Panc1 (cell line): ENCODE data around the gene SERPINA12.

Experiments used
- POLR2AphosphoS5 ChIP-seq: IDR thresholded peaks from 2 replicates; pipeline ENCODE4 v1.6.1; 2012; ENCODE audit warnings: mild to moderate bottlenecking, low read depth, low read length, moderate library complexity
- TCF7L2 ChIP-seq: IDR thresholded peaks from 2 replicates; pipeline ENCODE4 v1.6.1; 2011; ENCODE audit warnings: mild to moderate bottlenecking, low read depth, low read length, inconsistent platforms
- TF ChIP-seq, protein P1 (sequence below): fragments of 450-650 bp; IDR thresholded peaks from 2 replicates; pipeline ENCODE4 v1.5.1; 2017; ENCODE audit warnings: mild to moderate bottlenecking
- TF ChIP-seq, protein P2 (sequence below), 2 experiments: IDR thresholded peaks; 2 replicates each; pipeline ENCODE4 v1.6.1; 2011 to 2012; ENCODE audit warnings: low read depth in 2 of 2, control low read depth in 1 of 2, low read length in 1 of 2, mild to moderate bottlenecking in 1 of 2, moderate library complexity in 1 of 2; ENCODE audit not compliant: insufficient read depth in 1 of 2

DNA sequence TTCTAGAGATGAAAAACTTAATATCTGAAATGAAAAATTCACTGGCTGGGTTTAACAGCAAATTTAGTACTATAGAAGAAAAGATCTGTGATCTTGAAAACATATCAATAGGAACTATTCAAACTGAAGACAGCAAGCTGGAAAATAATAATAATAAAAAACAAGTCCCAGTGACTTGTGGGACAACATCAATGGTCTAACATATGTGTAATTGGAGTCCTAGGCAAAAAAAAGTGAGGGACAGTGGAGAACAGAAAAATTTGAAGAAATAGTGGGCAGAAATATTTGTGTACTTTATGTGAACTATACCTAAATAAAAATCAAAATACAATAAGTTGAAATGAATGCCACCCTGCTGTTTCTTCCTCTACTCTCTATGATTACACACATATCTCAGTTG lies 30.8 kb downstream of the SERPINA12 start:
- TF ChIP-seq, protein P1, sequence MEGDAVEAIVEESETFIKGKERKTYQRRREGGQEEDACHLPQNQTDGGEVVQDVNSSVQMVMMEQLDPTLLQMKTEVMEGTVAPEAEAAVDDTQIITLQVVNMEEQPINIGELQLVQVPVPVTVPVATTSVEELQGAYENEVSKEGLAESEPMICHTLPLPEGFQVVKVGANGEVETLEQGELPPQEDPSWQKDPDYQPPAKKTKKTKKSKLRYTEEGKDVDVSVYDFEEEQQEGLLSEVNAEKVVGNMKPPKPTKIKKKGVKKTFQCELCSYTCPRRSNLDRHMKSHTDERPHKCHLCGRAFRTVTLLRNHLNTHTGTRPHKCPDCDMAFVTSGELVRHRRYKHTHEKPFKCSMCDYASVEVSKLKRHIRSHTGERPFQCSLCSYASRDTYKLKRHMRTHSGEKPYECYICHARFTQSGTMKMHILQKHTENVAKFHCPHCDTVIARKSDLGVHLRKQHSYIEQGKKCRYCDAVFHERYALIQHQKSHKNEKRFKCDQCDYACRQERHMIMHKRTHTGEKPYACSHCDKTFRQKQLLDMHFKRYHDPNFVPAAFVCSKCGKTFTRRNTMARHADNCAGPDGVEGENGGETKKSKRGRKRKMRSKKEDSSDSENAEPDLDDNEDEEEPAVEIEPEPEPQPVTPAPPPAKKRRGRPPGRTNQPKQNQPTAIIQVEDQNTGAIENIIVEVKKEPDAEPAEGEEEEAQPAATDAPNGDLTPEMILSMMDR: no peak
- no peak for TF ChIP-seq POLR2AphosphoS5
- TF ChIP-seq, protein P2, sequence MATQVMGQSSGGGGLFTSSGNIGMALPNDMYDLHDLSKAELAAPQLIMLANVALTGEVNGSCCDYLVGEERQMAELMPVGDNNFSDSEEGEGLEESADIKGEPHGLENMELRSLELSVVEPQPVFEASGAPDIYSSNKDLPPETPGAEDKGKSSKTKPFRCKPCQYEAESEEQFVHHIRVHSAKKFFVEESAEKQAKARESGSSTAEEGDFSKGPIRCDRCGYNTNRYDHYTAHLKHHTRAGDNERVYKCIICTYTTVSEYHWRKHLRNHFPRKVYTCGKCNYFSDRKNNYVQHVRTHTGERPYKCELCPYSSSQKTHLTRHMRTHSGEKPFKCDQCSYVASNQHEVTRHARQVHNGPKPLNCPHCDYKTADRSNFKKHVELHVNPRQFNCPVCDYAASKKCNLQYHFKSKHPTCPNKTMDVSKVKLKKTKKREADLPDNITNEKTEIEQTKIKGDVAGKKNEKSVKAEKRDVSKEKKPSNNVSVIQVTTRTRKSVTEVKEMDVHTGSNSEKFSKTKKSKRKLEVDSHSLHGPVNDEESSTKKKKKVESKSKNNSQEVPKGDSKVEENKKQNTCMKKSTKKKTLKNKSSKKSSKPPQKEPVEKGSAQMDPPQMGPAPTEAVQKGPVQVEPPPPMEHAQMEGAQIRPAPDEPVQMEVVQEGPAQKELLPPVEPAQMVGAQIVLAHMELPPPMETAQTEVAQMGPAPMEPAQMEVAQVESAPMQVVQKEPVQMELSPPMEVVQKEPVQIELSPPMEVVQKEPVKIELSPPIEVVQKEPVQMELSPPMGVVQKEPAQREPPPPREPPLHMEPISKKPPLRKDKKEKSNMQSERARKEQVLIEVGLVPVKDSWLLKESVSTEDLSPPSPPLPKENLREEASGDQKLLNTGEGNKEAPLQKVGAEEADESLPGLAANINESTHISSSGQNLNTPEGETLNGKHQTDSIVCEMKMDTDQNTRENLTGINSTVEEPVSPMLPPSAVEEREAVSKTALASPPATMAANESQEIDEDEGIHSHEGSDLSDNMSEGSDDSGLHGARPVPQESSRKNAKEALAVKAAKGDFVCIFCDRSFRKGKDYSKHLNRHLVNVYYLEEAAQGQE (IDR thresholded peaks at IDR 0.05; ENCODE audit: insufficient read depth in 1 of 2, low read depth in 2 of 2, low read length in 1 of 2): no peak
- no peak for TF ChIP-seq TCF7L2
